ENCODE results near the gene TBL2.
A peak's percentile ranks its signal among the peaks of the same experiment; 100 is the strongest.
"Not testable (repeated sequence)": the region's sequence is repeated elsewhere in the genome, so short reads cannot be mapped to it uniquely, and the experiment has no call there.

The TBL2 gene

GRCh38 chr7:73621168-73622063 lies 43.0 kb upstream of the TBL2 start (continued):
- TF ChIP-seq PATZ1 (tag by site-specific recombination; IDR thresholded peaks at IDR 0.05), result no peak
- no peak for TF ChIP-seq KLF17 (tag by site-specific recombination; IDR thresholded peaks at IDR 0.05)
- peak; percentile 50; the same call in 1 of the 2 replicates for TF ChIP-seq EGR2 (tag by site-specific recombination; IDR thresholded peaks at IDR 0.05; ENCODE audit: low read depth)
- no peak for TF ChIP-seq ZNF280C (tag by site-specific recombination; IDR thresholded peaks at IDR 0.05)
- no peak for TF ChIP-seq ZNF350 (tag by site-specific recombination; IDR thresholded peaks at IDR 0.05)
- TF ChIP-seq GLI2 (tag by site-specific recombination; IDR thresholded peaks at IDR 0.05; ENCODE audit: borderline replicate concordance, low read depth), result no peak
- no peak for TF ChIP-seq ZNF404 (tag by site-specific recombination; IDR thresholded peaks at IDR 0.05)
- no peak for TF ChIP-seq KLF16 (tag by site-specific recombination; IDR thresholded peaks at IDR 0.05)
- TF ChIP-seq ZNF302 (tag by site-specific recombination; IDR thresholded peaks at IDR 0.05; ENCODE audit: low read depth), result no peak
- no peak for TF ChIP-seq ZNF354C (tag by site-specific recombination; IDR thresholded peaks at IDR 0.05; ENCODE audit: borderline replicate concordance, low read depth)
- no peak for TF ChIP-seq ZNF132 (tag by site-specific recombination; IDR thresholded peaks at IDR 0.05; ENCODE audit: borderline replicate concordance)
- no peak for TF ChIP-seq ZNF747 (tag by site-specific recombination; IDR thresholded peaks at IDR 0.05)
- no peak for TF ChIP-seq HOXD13 (CRISPR knock-in tag; IDR thresholded peaks at IDR 0.05; ENCODE audit: borderline replicate concordance)
- no peak for TF ChIP-seq ZNF16 (tag by site-specific recombination; IDR thresholded peaks at IDR 0.05; ENCODE audit: low read depth)

GRCh38 chr7:73619394-73619793 lies 41.0 kb upstream of the TBL2 start:
- H3K4me3 ChIP-seq (ENCODE audit: low read depth, low read length); H3K4me1 ChIP-seq (ENCODE audit: control insufficient read depth, insufficient read depth, low read length); H3K36me3 ChIP-seq (ENCODE audit: control insufficient read depth in 2 of 2, insufficient read depth in 1 of 2, low read length in 2 of 2); H3K9me3 ChIP-seq (ENCODE audit: control insufficient read depth, insufficient read depth, low read depth, low read length); POLR2A ChIA-PET; H3K27ac ChIP-seq (ENCODE audit: extremely low read depth, low read depth, low read length): not testable (repeated sequence)
- TF ChIP-seq ZNF18 (tag by site-specific recombination; IDR thresholded peaks at IDR 0.05), result peak; percentile 94
- CTCF ChIA-PET, result interaction anchor here (0.6 to 1.3 kb wide), 3 partner anchors 13 to 24 kb away, joined by 3 to 4 read pairs (median 3); no protein-coding TSS in a partner anchor

- H3K27ac ChIP-seq (ENCODE audit: extremely low read depth, low read depth, low read length), result no peak overlapping the region
- H3K4me1 ChIP-seq (ENCODE audit: control insufficient read depth, insufficient read depth, low read length), result peaks cover 5% of the 10 kb centered on the region; the same call in 1 of the 2 replicates
- H3K4me3 ChIP-seq (ENCODE audit: low read depth, low read length), result no peak overlapping the region
- ChIA-PET POLR2A (no interaction called here), CTCF (no interaction called here)
- H3K36me3 ChIP-seq (ENCODE audit: control insufficient read depth in 2 of 2, insufficient read depth in 1 of 2, low read length in 2 of 2), result peaks cover 0 to 11% of the 10 kb centered on the region in 2 experiments; a peak in 1 of 3 replicates
- no peaks in the 10 kb centered on the region for H3K9me3 ChIP-seq (ENCODE audit: control insufficient read depth, insufficient read depth, low read depth, low read length)
- no peak for TF ChIP-seq PBX3 (CRISPR knock-in tag; IDR thresholded peaks at IDR 0.05)
- TF ChIP-seq TRIM28 (IDR thresholded peaks at IDR 0.05; ENCODE audit: borderline replicate concordance, low read length), result no peak
- TF ChIP-seq ZNF48 (tag by site-specific recombination; IDR thresholded peaks at IDR 0.05), result no peak
- no peak for TF ChIP-seq ZNF202 (tag by site-specific recombination; IDR thresholded peaks at IDR 0.05; ENCODE audit: borderline replicate concordance)
- no peak for TF ChIP-seq ZNF585B (tag by site-specific recombination; IDR thresholded peaks at IDR 0.05)
- no peak for TF ChIP-seq ZNF791 (tag by site-specific recombination; IDR thresholded peaks at IDR 0.05)
- no peak for TF ChIP-seq ZNF558 (tag by site-specific recombination; IDR thresholded peaks at IDR 0.05)
- no peak for TF ChIP-seq SCRT1 (tag by site-specific recombination; IDR thresholded peaks at IDR 0.05; ENCODE audit: borderline replicate concordance)
- TF ChIP-seq SP7 (tag by site-specific recombination; IDR thresholded peaks at IDR 0.05), result no peak
Measured at GRCh38 chr7:73618538-73618937, 40.2 kb upstream of the TBL2 start.
